ENCODE results near the gene GRAP2. TPM values are rescaled to one million over a fixed set of nuclear protein-coding genes. Genes with fewer than 3 reads are reported as not detected.

Gene GRAP2
- total and polyA plus RNA-seq, 2 of the 13 experiments (the other 11 are each of a cell fraction or from before 2014, with no cell fraction given), result 0.15 TPM; not detected in 1

GRCh38 chr22:40020956-40021355, 120.1 kb downstream of the GRAP2 start:
- Histone ChIP-seq H3K4me3 (replicated peaks in 1 of 3; ENCODE audit: insufficient read depth in 1 of 3, low read depth in 2 of 3, low read length in 3 of 3) (no peak overlapping the region), H4K20me1 (ENCODE audit: insufficient read depth, low read length) (no peaks in the 10 kb centered on the region), H2AFZ (ENCODE audit: low read length) (no peak overlapping the region), H3K36me3 (replicated peaks in 1 of 2; ENCODE audit: control insufficient read depth in 1 of 2, insufficient read depth in 2 of 2, low read length in 2 of 2) (no peaks in the 10 kb centered on the region), H3K79me2 (ENCODE audit: insufficient read depth, low read length) (no peaks in the 10 kb centered on the region), H3K27ac (ENCODE audit: extremely low read length, insufficient read depth, low read length) (no peak overlapping the region), H3K9me3 (ENCODE audit: low read length) (no peaks in the 10 kb centered on the region), H3K9ac (ENCODE audit: insufficient read depth, low read depth, low read length) (no peak overlapping the region), H3K27me3 (ENCODE audit: control insufficient read depth in 1 of 2, insufficient read depth in 2 of 2, low read length in 2 of 2) (peaks cover 3 to 39% of the 10 kb centered on the region in 2 experiments; a peak in 4 of 5 replicates), H3K4me2 (ENCODE audit: low read depth, low read length) (no peak overlapping the region), H3K4me1 (ENCODE audit: insufficient read depth, low read length) (no peaks in the 10 kb centered on the region)
- ChIA-PET POLR2A (no interaction called here), CTCF (ENCODE audit: low intra/inter-chr PET ratio, low total read pairs) (no interaction called here)
- DNase-seq (ENCODE audit: low spot score) (no peak), ATAC-seq (no peak), FAIRE-seq (no peak)
- no TSS peak for BruUV-seq (replicated peaks)
- TF ChIP-seq RARG (CRISPR knock-in tag; IDR thresholded peaks at IDR 0.05; ENCODE audit: low read depth) (no peak), ZBTB8A (CRISPR knock-in tag; IDR thresholded peaks at IDR 0.05; ENCODE audit: borderline replicate concordance, low read depth) (no peak), TCF7 (IDR thresholded peaks at IDR 0.05; ENCODE audit: low read depth) (no peak), ZNF430 (CRISPR knock-in tag; IDR thresholded peaks at IDR 0.05) (no peak), ZSCAN31 (CRISPR knock-in tag; IDR thresholded peaks at IDR 0.05; ENCODE audit: low read depth) (no peak), IRF2 (CRISPR knock-in tag; IDR thresholded peaks at IDR 0.05) (no peak), ATF4 (CRISPR knock-in tag; IDR thresholded peaks at IDR 0.05) (no peak), HMG20A (CRISPR knock-in tag; IDR thresholded peaks at IDR 0.05; ENCODE audit: borderline replicate concordance) (no peak), HCFC1 (IDR thresholded peaks at IDR 0.05; ENCODE audit: low read depth, low read length) (no peak), PAF1 (CRISPR knock-in tag; IDR thresholded peaks at IDR 0.05) (no peak), BCL6 (CRISPR knock-in tag; IDR thresholded peaks at IDR 0.05) (no peak), HHEX (CRISPR knock-in tag; IDR thresholded peaks at IDR 0.05) (no peak), SOX13 (IDR thresholded peaks at IDR 0.05) (no peak), SOX13 (CRISPR knock-in tag; conservative IDR thresholded peaks at IDR 0.05 in 1 of 2, IDR thresholded peaks at IDR 0.05 in 1 of 2) (no peak), ZBTB14 (CRISPR knock-in tag; IDR thresholded peaks at IDR 0.05) (no peak), IRX3 (CRISPR knock-in tag; IDR thresholded peaks at IDR 0.05; ENCODE audit: borderline replicate concordance, low read depth) (no peak), NR3C1 (CRISPR knock-in tag; IDR thresholded peaks at IDR 0.05) (no peak), FOXO1 (CRISPR knock-in tag; IDR thresholded peaks at IDR 0.05) (no peak), ZNF296 (CRISPR knock-in tag; conservative IDR thresholded peaks at IDR 0.05) (no peak), PHF21A (CRISPR knock-in tag; IDR thresholded peaks at IDR 0.05) (no peak)
- TF ChIP-seq, protein P1, sequence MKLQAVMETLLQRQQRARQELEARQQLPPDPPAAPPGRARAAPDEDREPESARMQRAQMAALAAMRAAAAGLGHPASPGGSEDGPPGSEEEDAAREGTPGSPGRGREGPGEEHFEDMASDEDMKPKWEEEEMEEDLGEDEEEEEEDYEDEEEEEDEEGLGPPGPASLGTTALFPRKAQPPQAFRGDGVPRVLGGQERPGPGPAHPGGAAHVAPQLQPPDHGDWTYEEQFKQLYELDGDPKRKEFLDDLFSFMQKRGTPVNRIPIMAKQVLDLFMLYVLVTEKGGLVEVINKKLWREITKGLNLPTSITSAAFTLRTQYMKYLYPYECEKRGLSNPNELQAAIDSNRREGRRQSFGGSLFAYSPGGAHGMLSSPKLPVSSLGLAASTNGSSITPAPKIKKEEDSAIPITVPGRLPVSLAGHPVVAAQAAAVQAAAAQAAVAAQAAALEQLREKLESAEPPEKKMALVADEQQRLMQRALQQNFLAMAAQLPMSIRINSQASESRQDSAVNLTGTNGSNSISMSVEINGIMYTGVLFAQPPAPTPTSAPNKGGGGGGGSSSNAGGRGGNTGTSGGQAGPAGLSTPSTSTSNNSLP (IDR thresholded peaks at IDR 0.05; ENCODE audit: low read depth, low read length), result no peak
- in situ Hi-C loops (cut with HindIII; ENCODE audit: extremely low pct_ligation_motif_present, low pct_unique_long_range_greater_than_20kb) (no loop called here), intact Hi-C loops (cut with micrococcal nuclease; ENCODE audit: unreplicated experiment) (no loop called here)
- WGBS (ENCODE audit: low lambda C conversion rate), result 29% methylated on average over 6 of the region's 7 CpGs

All from HepG2 (cell line).